HG03097 (cell line): Measurements from ENCODE around the gene MIER2.

Source experiments
- ATAC-seq: cut with Tn5 transposase; IDR thresholded peaks from one replicate; pipeline ENCODE4 v1.9.1; 2021; ENCODE audit not compliant: unreplicated experiment, low FRiP score

Gene MIER2

GRCh38 chr19:378706-379105 lies 34.1 kb upstream of the MIER2 start:
- no peak for ATAC-seq

DNA sequence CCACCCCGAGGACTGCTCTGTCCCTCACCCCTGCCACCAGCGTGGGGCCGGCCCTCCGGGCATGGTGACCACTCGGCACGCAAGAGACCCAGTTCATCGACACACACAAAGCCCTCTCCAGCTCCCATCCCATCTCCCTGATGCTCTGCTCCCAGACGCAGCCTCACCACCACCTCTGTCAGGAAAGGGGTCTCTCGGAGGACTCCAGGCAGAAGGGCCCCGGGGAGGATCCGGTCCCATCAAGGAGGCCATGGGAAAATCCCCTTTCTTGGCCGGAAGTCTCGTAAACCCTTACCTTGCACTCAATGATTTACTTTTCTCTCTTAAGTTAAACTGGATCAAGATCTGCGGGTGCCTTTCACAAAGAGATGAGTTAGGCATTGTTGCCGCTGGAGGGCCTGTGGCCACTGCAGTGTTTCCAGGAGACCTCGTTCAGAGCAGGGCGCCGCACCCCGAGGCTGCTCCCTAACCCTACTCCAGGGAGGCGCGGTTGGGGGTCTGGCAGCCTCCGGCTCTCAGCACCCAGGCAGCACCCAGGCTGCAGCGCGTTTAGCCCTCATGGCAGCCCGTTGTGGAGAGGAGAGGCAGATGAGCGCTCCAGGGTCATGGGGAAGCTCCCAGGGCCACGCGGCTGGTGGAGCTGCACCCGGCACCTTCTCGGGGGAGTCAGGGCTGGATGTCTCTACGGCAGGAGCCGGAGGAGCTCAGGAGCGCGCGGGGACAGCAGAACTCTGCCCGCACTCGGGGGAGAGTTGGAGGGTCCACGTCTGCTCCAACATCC lies 33.4 kb upstream of the MIER2 start:
- no peak for ATAC-seq

GRCh38 chr19:376111-376470 lies 31.5 kb upstream of the MIER2 start:
- no peak for ATAC-seq

GRCh38 chr19:375395-376110 lies 31.0 kb upstream of the MIER2 start:
- ATAC-seq, result no peak

- ATAC-seq, result no peak
These were observed 30.3 kb upstream of the MIER2 start for GRCh38 chr19:374886-375235.

- ATAC-seq, result no peak
These were observed 29.7 kb upstream of the MIER2 start for GRCh38 chr19:374183-374885.

DNA sequence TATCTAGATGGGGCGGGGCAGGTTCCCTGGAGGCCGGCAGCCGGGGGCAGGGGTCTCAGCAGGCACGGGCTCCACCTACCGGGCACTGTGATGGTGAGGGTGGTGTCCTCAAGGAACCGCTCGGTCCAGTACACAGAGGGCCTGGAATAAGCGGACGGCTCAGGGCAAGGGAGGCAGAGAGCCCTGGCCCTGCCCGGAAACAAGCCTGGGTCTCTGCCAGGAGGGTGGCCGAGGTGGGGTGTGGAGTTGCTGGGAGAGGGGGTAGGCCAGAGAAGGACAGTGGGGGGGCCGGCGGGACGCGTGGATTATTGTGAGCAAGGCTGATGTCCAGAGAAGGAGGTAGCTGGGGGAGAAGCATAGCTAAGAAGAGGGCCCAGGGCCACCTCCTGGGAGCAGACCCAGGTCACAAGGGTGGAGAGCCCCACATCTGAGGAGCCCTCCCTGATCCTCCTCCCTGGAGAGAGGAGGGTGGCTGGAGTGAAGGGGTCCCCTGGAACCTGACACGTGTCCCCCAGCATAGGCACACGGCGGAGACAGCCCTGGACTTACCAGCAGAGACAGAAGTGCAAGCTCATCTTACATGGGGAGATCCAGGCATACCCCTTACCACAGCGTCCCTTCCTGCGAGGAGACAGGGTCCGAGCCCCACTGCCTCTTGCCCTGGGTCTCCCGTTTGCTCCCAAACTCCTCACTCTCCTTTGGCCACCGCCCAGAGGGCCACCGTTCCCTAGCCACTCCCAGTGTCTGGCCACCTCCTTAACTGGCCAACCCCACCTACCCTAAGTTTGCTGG lies 29.0 kb upstream of the MIER2 start:
- no peak for ATAC-seq

DNA sequence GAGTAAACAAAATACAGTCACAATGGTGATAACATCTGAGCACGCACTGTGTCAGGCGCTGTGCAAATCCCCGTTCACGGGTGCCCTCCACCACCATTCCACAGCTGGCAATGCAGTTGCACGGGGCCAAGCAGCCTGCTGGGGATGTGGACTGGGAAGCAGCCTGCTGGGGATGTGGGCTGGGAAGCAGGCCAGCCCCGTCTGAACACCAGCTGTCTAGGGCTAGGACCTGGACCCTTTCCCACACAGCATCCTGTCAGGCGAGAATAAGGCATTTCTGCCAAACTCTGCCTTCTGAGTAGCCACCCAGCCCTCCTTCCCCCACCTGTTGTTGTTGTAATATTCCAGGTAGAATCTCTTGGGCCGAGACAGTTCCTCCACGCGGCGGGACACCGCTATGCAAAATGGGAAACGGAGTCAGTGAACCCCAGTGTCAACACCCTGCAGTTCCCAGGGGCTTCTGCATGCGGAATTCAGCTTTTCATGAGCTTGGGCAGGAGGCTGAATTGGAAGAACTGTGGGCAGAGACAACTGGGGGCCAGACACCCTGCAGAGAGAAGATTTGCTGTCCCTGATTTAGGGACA lies 27.8 kb upstream of the MIER2 start:
- ATAC-seq, result no peak

GRCh38 chr19:371501-372168 lies 27.0 kb upstream of the MIER2 start:
- no peak for ATAC-seq

- ATAC-seq, result no peak
These were observed 26.2 kb upstream of the MIER2 start for GRCh38 chr19:370641-371330.

GRCh38 chr19:369876-370275 lies 25.3 kb upstream of the MIER2 start:
- no peak for ATAC-seq

DNA sequence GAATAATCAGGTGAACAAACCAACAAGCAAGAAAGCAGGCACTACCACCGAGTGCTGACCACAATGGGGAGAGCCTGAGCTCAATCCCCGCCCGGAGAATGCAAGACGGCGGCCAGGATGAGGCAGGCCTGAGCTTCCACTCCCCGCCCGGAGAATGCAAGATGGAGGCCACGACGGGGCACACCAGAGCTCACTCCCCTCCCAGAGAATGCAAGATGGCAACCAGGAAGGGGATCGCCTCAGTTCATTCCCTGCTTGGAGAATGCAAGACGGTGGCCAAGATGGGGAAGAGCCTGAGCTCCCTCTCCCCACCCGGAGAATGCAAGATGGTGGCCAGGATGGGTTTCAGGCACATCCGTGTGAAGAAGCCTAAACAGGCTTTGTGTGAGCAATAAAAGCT lies 24.7 kb upstream of the MIER2 start:
- no peak for ATAC-seq

DNA sequence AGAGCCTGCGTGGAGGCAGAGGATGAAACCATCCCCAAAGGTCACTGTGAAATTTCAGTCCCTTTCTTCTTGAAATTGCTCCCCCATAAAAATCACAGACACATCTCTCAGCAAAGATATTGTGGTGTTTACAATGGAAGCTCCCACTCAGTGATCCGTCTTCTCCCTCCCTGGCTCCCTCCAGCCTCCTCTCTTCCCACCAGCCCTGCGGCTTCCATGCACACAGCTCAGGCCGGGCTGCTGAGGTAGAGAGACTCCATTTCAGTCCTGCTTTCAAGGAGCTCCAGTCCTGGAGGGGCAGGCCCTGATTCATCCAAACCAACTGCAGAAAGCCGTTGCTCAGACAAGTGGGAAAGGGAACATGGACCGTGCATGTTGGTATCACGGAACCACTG lies 24.0 kb upstream of the MIER2 start:
- ATAC-seq, result no peak

DNA sequence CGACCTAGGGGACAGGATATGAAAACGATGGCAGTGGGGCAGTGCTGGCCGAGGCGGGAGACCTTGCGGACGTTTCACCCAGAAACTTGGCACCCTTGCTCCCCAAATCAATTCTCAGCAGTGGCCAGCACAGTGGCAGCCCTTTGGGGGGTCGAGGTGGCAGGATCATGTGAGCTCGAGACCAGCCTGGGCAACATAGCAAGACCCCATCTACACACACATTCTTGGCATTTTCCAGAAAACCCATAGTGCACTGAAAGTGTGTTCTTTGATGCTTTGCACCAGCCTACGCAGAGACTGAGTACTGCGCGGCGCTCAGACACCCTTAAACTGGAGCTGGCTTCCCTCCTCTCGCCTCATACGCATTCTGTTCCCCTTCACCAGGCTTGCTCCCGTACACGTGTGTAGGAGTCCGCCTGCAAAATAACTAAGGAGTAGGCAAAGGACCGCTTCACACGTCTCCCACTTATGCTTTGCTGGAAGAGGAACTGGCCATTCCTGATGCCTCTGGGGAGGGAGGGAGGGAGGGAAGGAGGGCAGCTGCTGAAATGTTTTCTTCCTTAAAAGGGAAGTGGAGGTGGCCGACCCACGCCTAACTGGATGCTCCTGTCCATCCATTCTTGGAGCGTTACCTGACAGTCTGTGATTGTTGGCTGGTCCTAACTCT lies 23.5 kb upstream of the MIER2 start:
- no peak for ATAC-seq

- ATAC-seq, result no peak
These were observed 23.0 kb upstream of the MIER2 start for GRCh38 chr19:367561-367960.

- no peak for ATAC-seq
These were observed 22.4 kb upstream of the MIER2 start for GRCh38 chr19:366951-367350.

DNA sequence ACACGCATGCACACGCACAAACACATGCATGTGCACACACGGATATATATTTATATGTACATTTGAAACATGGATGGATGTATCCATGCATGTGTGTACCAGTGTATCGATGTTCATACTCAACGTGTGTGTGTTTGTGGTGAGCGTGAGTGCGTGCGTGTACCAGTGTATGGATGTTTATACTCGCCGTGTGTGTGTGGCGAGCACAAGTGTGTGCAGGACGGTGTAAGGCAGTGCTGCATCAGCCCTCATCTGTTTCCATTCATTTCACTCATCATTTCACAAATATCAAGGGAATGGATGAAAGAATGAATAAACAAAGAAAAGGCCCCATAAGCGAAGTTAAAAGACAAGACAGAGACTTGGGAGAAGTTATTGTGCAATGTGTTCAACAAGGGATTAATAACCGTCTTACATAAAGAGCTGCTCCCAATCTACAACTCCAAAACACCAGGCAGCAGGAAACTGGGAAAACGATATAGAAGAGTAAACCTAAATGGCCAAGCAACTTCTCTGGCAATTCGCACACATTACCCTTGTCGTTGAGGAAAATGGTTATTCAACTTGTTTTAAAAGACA lies 21.7 kb upstream of the MIER2 start:
- no peak for ATAC-seq

DNA sequence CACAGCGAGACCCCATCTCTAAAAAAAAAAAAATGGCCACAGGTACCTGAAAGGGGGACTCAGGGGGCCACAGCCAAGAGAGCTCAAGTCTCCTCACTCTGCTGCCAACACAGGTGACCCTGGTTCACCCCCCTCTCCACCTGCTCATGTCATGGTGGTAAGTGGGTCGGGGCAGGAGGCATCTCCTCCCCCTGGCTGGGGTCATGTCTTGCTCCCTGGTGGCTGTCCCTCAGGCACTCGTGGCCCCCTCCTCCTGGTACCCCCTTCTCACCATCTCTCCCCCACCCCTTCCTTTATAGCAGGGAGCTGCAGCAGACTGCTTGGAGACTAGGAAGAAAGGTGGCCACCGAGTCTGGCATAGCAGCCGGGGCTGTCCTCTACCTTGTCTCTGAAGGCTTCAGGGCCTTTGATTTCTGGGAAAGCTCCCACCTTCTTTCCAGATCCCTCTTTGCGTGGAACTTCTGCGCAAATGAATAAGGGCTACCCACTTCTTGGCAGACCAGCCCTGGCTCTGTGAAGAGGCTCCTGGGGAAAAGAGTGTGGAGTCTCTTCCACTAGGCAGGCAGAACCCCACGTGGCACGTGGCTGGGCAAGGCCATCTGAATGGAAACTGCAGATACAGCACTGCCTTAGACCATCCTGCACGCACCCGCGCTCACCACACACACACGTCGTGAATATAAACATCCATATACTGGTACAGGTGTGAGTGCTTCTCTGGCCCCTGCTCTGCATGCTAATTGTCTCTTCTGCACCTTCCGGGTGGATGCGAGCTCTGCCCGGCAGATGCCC lies 20.1 kb upstream of the MIER2 start:
- no peak for ATAC-seq
